Renal pelvis (tissue), 12 donors: ENCODE data around the gene MPI. TPM values are rescaled to one million over a fixed set of nuclear protein-coding genes. Genes with fewer than 3 reads are reported as not detected.

Experiments used
- DNase-seq: peaks from one replicate; pipeline ENCODE4 v3.0.0-alpha.2; 2013
- long read RNA-seq, 16 experiments: transcript quantifications; one replicate each; lab custom pipeline, GENCODE V29; 2026
- polyA plus RNA-seq, 3 donors: library from polyadenylated mRNA; unstranded; fragments of 120-200 nt; gene quantifications; one replicate each; pipeline ENCODE4 v1.2.1, GENCODE V29; 2013; ENCODE audit not compliant: insufficient read length in 3 of 3

MPI gene
- 10 to 100 TPM; 62.3 to 80.8 (median 75.5) TPM for polyA plus RNA-seq
- long read RNA-seq, donor 1, full-length matches to known transcripts: 17 of 17 reads
- long read RNA-seq, donor 1, partial matches to known transcripts: 0 of 17 reads
- long read RNA-seq, donor 1, other reads (novel, unspliced or antisense): 0 of 17 reads
- long read RNA-seq, donor 2, full-length matches to known transcripts: 20 of 25 reads
- long read RNA-seq, donor 2, partial matches to known transcripts: 5 of 25 reads
- long read RNA-seq, donor 2, other reads (novel, unspliced or antisense): 0 of 25 reads
- long read RNA-seq, donor 3, full-length matches to known transcripts: 20 of 26 reads
- long read RNA-seq, donor 3, partial matches to known transcripts: 6 of 26 reads
- long read RNA-seq, donor 3, other reads (novel, unspliced or antisense): 0 of 26 reads
- long read RNA-seq, donor 4, full-length matches to known transcripts: 15 of 729 reads
- long read RNA-seq, donor 4, partial matches to known transcripts: 646 of 729 reads
- long read RNA-seq, donor 4, other reads (novel, unspliced or antisense): 68 of 729 reads
- long read RNA-seq, donor 5, full-length matches to known transcripts: 14 of 14 reads
- long read RNA-seq, donor 5, partial matches to known transcripts: 0 of 14 reads
- long read RNA-seq, donor 5, other reads (novel, unspliced or antisense): 0 of 14 reads
- long read RNA-seq, donor 6, full-length matches to known transcripts: 21 of 27 reads
- long read RNA-seq, donor 6, partial matches to known transcripts: 6 of 27 reads
- long read RNA-seq, donor 6, other reads (novel, unspliced or antisense): 0 of 27 reads
- long read RNA-seq, donor 7, full-length matches to known transcripts: 24 of 24 reads
- long read RNA-seq, donor 7, partial matches to known transcripts: 0 of 24 reads
- long read RNA-seq, donor 7, other reads (novel, unspliced or antisense): 0 of 24 reads
- long read RNA-seq, donor 8, full-length matches to known transcripts: 12 of 12 reads
- long read RNA-seq, donor 8, partial matches to known transcripts: 0 of 12 reads
- long read RNA-seq, donor 8, other reads (novel, unspliced or antisense): 0 of 12 reads
- long read RNA-seq, donor 9, full-length matches to known transcripts: 31 of 44 reads
- long read RNA-seq, donor 9, partial matches to known transcripts: 13 of 44 reads
- long read RNA-seq, donor 9, other reads (novel, unspliced or antisense): 0 of 44 reads
- long read RNA-seq, donor 10, full-length matches to known transcripts: 28 of 35 reads
- long read RNA-seq, donor 10, partial matches to known transcripts: 7 of 35 reads
- long read RNA-seq, donor 10, other reads (novel, unspliced or antisense): 0 of 35 reads
- long read RNA-seq, donor 11, full-length matches to known transcripts: 13 of 19 reads
- long read RNA-seq, donor 11, partial matches to known transcripts: 0 of 19 reads
- long read RNA-seq, donor 11, other reads (novel, unspliced or antisense): 6 of 19 reads
- long read RNA-seq, donor 12, full-length matches to known transcripts: 25 of 43 reads
- long read RNA-seq, donor 12, partial matches to known transcripts: 18 of 43 reads
- long read RNA-seq, donor 12, other reads (novel, unspliced or antisense): 0 of 43 reads
- long read RNA-seq, donor 13, transcript MPI-214 (1 exons, 2,795 nt): major isoform, 11 of 14 reads
- long read RNA-seq, donor 13, partial matches to known transcripts: 0 of 14 reads
- long read RNA-seq, donor 13, other reads (novel, unspliced or antisense): 0 of 14 reads
- long read RNA-seq, donor 14: 0 reads
- long read RNA-seq, donor 15: 0 reads
- long read RNA-seq, donor 16, full-length matches to known transcripts: 35 of 731 reads
- long read RNA-seq, donor 16, partial matches to known transcripts: 193 of 731 reads
- long read RNA-seq, donor 16, other reads (novel, unspliced or antisense): 503 of 731 reads

DNA sequence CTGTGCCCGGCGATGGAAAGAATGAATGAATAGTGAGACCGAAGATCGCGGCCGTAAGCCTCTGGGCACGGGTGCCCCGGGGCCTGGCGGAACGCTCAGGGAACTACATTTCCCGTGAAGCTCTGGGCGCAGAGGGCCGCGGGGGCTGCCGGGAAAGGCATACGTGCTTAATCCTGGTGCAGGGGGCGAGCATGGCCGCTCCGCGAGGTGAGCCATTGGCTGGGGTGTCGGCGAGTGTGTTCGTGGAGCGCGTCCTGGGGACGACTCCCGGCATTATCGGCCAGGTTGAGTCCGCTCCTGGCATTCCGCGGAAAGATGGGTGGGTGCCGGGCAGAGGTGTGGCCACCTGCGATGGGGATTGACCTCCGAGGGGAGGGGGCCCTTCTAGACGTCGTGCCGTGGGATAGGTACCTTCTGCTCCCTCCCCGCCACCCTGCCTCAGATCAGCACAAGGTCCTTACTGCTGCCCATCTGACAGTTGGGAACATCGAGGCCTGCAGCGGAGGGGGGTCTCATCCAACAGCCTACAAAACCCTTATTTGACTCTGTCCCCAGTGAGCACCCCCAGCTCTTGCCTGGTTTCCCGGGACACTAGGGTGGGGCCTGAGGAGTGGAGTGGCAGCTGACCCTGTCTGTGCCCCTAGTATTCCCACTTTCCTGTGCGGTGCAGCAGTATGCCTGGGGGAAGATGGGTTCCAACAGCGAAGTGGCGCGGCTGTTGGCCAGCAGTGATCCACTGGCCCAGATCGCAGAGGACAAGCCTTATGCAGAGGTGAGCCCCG lies at the start of gene MPI:
Gene MPI (plus strand): TSS at position 160 of the 782 bp plus-strand sequence. CDS start 32 bp downstream, at position 192.
- peak; percentile 85 for DNase-seq

GRCh38 chr15:74840851-74841775 lies 48.7 kb upstream of the MPI start:
- DNase-seq: no peak

DNA sequence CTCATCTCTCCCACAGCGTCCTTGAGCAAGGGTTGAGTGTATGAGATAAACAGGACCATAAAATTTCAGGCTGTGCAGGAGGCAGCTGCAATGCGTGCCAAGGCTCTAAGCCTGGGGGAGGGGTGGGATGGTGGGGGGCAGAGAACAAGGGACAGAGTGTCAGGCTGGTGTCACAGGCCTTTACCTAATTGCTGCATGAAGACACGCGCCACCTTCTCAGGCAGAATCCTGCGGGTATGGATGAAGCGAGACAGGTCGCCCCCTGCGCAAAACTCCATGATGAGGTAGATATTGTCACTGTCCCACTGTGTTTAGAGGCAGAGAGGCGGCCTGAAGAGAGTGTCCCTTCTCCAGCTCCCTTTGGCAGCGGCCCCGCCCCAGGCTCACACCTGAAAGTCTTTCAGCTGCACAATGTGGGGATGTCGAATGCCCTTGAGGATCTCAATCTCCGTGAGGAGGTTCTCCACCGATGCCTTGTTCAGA lies 47.9 kb upstream of the MPI start:
- no peak for DNase-seq

DNA sequence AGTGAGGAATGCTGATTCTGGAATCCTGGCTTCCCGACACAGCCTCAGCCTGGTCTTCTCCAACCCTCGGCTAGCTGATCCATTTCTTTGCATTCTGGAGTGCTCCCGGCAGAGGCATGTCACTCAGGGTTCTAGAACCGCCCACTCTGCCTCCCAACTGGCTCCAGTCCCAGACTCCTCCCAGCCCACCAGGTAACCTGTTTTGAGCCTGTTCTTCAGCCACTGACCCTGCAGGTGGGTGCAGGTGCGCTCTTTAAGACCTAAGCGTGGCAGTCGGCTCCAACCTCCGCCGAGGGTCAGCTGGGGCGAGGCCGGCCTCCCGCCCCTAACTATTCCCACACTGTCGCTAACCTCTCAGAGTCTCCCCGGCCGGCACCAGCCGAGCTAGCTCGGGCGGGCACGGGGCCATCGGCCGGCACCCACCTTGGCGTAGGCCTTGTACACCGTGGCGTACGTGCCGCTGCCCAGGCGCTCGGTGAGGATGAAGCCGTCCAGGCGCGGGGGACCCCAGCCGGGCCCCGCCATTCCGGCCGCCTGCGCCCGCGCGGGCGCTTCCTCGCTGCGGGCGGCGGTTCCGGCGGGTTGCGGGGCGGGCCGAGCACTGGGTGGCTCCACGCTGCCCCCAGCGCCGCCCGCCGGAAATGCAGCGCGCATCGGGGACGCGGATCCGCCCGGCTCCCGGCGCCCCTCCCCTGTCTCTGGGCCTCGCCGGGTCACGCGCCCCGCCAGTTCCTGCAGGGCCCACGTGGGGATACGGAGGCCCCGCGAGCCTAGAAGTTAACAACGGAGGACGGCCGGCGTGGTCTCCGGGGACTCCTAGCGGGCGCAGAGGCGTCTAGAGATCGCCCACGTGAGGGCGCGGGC lies 47.0 kb upstream of the MPI start, which contains the start of gene ULK3:
Gene ULK3 (minus strand): TSS at position 576 of the 864 bp plus-strand sequence. CDS start 51 bp downstream, at position 525.
- peak; percentile 89 for DNase-seq

DNA sequence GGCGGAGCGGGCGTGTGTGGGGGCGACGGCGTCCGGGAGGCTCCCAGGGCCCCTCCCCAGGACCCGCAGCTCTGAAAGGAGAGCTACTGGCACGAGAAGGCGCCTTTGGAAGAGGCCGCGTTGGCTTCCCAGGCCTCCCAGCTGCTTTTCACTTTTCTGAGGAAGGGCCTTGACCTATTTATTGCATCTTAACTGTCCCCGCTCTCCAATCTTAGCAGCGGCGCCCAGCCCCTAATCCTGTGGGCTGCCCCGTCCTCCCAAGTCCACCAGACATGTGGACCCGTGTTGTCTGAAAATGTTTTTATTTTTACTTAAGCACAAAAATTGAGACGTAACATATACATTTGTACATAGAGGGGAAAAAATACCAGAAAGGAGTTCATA lies 46.4 kb upstream of the MPI start:
- no peak for DNase-seq

DNA sequence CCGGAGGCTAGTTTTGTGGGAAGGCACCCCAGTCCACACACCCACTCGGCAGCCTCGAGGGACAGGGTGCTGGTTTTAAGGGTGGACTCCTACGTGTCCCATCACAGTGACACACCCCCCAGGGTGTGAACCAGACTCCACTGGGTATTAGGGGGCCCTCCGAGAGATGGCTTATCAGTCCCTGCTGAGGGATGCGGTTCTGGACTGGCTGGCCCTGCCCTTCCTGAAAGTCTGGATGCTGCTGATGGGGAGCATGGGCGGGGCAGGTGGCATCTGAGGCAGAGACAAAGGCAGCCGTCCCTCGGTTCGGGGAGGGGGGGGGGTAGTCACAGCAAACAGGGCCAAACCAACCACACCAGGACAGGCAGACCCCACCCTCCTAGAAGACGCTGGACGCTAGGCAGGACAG lies 45.9 kb upstream of the MPI start:
- no peak for DNase-seq

DNA sequence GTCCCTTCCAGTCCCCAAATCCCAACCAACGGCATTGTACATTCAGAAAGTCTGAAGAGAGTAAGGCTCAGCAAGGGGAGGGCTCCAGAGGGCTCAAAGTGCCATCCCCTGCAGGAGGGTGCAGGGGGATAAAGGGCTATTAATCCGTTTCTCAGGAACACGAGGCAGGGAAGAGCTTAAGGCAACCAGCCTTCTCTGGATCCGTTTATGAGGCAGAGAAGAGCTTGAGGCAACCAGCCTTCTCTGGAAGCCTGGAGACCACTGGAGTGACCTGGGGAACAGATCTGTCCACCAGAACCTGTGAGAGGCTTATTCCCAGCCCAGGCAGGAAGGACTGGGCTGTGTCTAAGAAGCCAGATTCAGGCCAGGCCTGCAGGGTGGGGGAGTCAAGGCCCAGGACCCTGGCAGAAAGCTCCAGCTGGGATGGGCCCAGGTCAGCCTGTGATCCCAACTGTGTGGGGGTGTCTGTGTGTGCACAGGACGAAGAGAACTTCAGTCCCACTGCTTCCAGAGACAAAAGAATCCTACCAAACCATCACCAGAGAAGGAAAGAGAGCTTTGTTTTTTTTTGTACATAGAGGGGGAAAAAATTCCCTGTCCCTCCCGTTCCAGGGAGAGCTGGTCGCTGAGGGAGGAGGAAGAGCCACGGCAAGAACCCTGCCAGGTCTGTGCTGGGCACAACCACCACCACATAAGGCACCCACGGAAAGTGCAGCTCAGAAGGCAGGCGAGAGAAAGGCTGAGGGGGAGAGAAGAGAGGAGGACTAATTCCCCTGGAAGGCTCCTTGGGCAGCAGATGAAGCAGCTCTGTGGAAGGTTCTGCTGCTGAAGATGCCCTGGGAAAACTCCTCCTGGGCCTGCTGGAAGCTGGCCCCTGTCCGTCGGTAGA lies 45.3 kb upstream of the MPI start:
- no peak for DNase-seq

DNA sequence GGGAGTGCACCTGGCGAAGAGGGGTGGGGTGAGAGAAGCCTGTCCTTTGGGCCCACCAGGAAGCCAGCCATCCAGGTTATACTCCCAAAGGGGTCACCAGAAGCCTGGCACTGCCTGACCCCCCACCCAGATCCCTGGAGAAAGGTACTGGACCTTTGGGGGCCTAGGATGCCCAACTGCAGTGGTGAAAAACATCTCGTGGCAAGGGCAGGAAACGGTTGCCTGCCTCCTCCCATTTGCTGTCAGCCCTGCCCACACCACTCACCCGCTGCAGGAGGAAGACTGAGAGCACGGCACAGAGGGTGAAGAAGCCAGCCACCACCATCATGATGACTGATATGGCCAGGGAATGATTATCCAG lies 44.7 kb upstream of the MPI start:
- no peak for DNase-seq

DNA sequence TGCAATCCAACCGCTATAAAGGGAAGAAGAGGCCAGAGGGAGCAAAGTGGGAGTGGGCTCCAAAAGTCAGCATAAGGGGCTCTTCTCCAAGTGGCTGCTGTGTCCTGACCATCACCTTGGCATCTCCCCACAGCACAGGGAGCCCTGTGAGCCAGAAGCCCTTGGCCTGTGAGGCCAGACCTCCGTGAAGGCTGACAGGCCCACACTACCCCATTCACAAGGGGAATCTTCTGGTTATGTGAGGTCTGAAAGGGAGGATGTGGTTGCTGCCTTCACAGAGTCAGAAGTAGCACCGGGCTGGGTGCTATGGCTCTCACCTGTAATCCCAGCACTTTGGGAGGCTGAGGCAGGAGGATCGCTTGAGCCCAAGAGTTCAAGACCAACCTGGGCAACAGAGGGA lies 44.3 kb upstream of the MPI start:
- no peak for DNase-seq

DNA sequence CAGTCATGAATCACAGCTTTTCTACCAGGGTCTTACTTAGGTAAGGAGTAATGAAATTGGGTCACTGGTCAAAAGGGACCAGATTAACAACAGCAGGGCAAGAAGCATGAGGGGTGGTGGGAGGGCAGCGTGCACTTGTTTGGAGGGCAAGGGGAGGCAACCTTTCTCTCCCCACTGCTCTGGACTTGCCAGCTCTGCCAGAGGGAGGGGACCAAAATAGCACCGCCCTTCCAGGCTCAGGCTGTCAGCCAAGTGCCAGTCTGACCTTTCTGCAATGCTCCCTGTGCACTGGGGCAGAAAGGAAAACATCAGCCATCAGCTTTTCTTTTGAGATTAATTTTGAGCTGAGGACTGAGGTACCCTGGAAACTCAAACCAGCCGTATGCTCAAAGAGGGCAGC lies 42.4 kb upstream of the MPI start:
- DNase-seq: no peak

- no peak for DNase-seq
Observed at GRCh38 chr15:74850393-74850792, 39.4 kb upstream of the MPI start.

- DNase-seq: no peak
Observed at GRCh38 chr15:74851960-74852359, 37.9 kb upstream of the MPI start.

DNA sequence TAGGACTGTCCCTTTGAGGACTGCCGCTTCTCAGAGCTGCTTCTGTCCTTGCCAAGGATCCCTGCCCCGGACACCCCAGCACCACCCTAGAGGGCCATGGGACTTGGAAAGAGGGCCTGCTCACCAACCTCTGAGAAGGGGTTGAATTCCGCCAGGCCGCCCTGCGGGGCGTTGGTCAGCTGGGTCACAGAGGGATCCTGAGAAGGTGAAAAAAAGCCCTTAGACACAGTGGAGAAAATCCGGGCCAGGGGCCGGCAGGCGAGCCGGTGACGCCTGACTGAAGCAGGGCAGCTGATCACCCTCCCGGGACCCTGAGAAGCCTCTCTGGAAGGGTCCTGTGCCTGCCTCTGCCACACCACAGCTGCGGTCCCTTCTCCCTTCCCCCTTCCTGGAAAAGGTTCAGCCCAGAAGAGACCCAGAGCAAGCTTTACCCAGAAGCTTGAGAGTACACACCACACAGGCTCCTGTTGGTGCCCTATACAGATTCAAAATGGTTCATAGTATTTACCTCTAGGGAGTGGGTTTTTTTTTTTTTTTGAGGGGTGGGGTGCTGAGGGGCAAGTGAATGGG lies 35.3 kb upstream of the MPI start:
- DNase-seq: no peak

GRCh38 chr15:74855857-74856256 lies 34.0 kb upstream of the MPI start:
- no peak for DNase-seq

GRCh38 chr15:74856537-74856936 lies 33.3 kb upstream of the MPI start:
- DNase-seq: no peak

DNA sequence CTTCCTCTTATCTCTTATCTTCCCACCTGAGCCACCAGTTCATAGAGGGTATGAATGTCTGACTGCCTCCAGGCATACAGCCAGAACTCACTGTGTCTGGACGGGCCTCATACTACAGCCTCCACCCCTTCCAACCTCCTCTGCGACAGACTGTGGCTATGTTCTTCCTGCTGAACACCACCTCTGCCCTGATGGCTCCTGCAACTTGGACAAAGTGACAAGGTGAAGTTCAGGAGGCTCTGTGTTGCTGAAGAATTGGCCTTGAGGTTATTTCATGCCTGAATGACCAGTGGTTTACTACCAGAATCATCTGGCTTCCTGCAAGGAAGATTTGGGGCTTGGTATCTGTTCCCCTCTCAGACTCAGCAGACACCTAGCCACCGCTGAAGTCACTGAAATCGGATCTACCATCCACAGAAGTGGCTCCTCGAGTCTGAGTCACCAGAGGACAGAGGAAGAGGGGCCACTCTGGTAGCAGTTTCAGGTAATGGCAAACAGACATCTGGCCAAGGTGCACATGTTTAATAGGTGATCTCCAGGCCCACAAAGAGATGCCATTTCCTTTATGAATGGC lies 32.7 kb upstream of the MPI start:
- no peak for DNase-seq
